Left ventricle myocardium inferior (tissue), 1 donor: ENCODE data around the gene RNF13. TPM values are rescaled to one million over a fixed set of nuclear protein-coding genes. Genes with fewer than 3 reads are reported as not detected.

Experiments used
- DNase-seq: peaks from one replicate; pipeline ENCODE4 v3.0.0-alpha.2; 2020
- H3K27ac ChIP-seq: fragments of 200-600 bp; replicated peaks from 2 replicates; pipeline ENCODE4 v1.8.0; 2021
- H3K27me3 ChIP-seq: fragments of 200-600 bp; 2 replicates; pipeline ENCODE4 v1.8.0; 2021; ENCODE audit warnings: low read depth
- H3K36me3 ChIP-seq: fragments of 200-600 bp; 2 replicates; pipeline ENCODE4 v1.8.0; 2021
- H3K4me1 ChIP-seq: fragments of 200-600 bp; 2 replicates; pipeline ENCODE4 v1.8.0; 2021
- H3K4me3 ChIP-seq: fragments of 200-600 bp; 2 replicates; pipeline ENCODE4 v1.8.0; 2021; ENCODE audit warnings: mild to moderate bottlenecking, moderate library complexity
- H3K9me3 ChIP-seq: fragments of 200-600 bp; replicated peaks from 2 replicates; pipeline ENCODE4 v1.8.0; 2021
- intact Hi-C: fragments of 100-400 bp; cut with micrococcal nuclease; formaldehyde crosslinking; loops from one replicate; pipeline ENCODE4 v1.11.0; 2022
- long read RNA-seq: library from polyadenylated mRNA; unstranded; transcript quantifications from one replicate; pipeline ENCODE4 v2.0.0, GENCODE V29; 2021
- total RNA-seq: library from RNA; stranded (reverse); fragmentation: NEBNext Ultra II Directional; extraction: Animal tissue kit (Norgen Biotek cat#: 25700); gene quantifications from one replicate; pipeline ENCODE4 v1.2.1, GENCODE V29; 2021
- TF ChIP-seq, protein P1 (sequence below): fragments of 200-600 bp; IDR thresholded peaks from 2 replicates; pipeline ENCODE4 v1.8.0; 2021; ENCODE audit warnings: antibody characterized with exemption, mild to moderate bottlenecking, borderline replicate concordance
- donor health status: DM: no; HTN: yes; CAD: no; lungs with severe emphysema.

RNF13 gene, protein sequence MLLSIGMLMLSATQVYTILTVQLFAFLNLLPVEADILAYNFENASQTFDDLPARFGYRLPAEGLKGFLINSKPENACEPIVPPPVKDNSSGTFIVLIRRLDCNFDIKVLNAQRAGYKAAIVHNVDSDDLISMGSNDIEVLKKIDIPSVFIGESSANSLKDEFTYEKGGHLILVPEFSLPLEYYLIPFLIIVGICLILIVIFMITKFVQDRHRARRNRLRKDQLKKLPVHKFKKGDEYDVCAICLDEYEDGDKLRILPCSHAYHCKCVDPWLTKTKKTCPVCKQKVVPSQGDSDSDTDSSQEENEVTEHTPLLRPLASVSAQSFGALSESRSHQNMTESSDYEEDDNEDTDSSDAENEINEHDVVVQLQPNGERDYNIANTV
- total RNA-seq: 47.7 TPM
- long read RNA-seq, transcript RNF13-203 (10 exons, 2,843 nt): major isoform, 77 of 108 reads
- long read RNA-seq, transcript RNF13-212 (10 exons, 1,027 nt): minor isoform, 7 of 108 reads
- long read RNA-seq, partial matches to known transcripts: 1 of 108 reads
- long read RNA-seq, other reads (novel, unspliced or antisense): 20 of 108 reads

DNA sequence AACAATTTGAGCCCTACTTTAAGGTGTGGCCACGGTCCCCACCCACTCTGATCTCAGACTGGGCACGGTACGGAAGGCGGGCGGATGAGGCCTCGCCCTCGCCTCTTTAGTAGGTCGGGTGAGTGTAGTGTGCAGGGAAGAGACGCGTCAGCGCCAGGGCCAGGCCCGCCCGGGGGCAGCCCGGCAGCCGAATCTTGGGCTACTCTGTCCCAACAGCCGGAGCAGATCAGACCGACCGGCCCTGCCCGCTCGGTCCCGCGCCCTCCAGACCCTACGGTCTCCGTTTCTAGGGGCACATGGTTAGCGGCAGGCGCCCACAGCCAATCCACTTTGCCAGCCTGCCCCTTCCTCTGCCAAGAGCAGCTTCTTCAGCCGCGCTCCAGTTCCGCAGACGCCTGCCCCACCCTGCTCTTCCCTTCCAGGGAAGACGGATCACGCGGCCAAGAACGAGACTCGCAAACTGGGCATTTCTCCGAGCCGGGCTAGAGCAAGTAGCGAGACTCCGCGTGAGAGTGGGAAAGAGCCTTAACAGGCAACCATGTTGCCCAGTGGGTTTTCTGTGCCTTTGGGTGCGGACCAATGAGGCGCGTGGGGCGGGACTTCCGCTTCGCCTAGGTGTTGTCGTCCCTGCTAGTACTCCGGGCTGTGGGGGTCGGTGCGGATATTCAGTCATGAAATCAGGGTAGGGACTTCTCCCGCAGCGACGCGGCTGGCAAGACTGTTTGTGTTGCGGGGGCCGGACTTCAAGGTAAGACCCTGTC lies at the start of gene RNF13:
Gene RNF13, plus strand, starts transcription at position 610 of the 761 bp plus-strand sequence. CDS start 32,812 bp downstream, outside the sequence.
- intact Hi-C loops: no loop called here
- peak; percentile 99 for DNase-seq
- Histone ChIP-seq H3K4me1 (peaks cover 65% of the 10 kb centered on the region), H3K27me3 (no peaks in the 10 kb centered on the region), H3K4me3 (peak within 1 kb of the TSS; percentile 88), H3K27ac (peak within 1 kb of the TSS; percentile 100), H3K36me3 (no peaks in the 10 kb centered on the region), H3K9me3 (no peaks in the 10 kb centered on the region)
- TF ChIP-seq, protein P1, sequence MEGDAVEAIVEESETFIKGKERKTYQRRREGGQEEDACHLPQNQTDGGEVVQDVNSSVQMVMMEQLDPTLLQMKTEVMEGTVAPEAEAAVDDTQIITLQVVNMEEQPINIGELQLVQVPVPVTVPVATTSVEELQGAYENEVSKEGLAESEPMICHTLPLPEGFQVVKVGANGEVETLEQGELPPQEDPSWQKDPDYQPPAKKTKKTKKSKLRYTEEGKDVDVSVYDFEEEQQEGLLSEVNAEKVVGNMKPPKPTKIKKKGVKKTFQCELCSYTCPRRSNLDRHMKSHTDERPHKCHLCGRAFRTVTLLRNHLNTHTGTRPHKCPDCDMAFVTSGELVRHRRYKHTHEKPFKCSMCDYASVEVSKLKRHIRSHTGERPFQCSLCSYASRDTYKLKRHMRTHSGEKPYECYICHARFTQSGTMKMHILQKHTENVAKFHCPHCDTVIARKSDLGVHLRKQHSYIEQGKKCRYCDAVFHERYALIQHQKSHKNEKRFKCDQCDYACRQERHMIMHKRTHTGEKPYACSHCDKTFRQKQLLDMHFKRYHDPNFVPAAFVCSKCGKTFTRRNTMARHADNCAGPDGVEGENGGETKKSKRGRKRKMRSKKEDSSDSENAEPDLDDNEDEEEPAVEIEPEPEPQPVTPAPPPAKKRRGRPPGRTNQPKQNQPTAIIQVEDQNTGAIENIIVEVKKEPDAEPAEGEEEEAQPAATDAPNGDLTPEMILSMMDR: no peak

DNA sequence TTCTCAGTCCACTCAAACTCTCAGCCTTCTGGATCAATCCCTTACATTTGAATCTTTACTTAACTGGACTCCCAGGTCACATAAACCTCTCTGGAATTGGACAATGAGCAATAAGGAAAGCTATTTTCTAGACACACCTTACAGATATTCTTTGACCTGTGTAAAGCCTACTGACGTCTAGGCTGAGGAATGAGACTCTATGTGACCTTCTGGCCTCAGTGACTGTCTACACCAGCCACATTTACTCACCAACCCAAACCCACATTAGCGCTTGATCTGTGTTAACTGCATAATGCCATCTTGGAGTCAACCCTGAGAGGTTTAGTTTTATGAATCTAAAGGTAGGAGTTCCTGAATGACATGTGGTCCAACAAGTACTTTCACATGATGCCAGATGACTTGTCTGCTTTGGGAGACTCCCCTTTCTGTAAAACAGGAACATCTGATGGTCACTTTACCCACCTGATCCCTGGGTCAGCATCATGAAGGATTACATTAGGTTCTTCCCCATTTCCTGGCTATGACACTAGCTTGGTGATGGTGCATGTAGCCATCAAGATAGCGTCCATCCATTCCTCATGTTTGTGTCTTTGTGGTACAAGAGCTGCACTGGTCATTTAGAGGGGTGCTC lies 49.3 kb upstream of the RNF13 start:
- Histone ChIP-seq H3K4me3 (no peak overlapping the region), H3K27ac (no peak overlapping the region), H3K27me3 (peaks cover 43% of the 10 kb centered on the region), H3K9me3 (no peaks in the 10 kb centered on the region), H3K4me1 (no peaks in the 10 kb centered on the region), H3K36me3 (no peaks in the 10 kb centered on the region)
- no peak for DNase-seq
- intact Hi-C loops: no loop called here
- TF ChIP-seq, protein P1: no peak

DNA sequence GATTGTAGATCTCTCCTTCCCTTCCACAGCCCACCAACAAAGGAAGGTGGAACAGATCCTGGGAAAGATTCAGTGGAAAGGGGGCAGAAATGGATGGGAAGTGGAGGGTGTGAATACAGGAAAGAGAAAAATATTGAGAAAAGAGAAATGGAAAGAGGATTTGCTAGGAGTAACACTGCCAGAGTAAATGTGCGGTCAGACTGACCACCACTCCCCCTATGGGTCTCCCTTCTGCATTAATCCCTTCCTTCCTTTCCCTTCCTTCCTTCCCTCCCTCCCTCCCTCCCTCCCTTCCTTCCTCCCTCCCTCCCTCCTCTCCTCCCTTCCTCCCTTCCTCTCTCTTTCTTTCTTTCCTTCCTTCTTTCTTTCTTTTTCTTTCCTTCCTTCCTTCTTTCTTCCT lies 48.7 kb upstream of the RNF13 start:
- H3K4me1 ChIP-seq: no peaks in the 10 kb centered on the region
- H3K4me3 ChIP-seq: no peak overlapping the region
- intact Hi-C loops: no loop called here
- H3K27ac ChIP-seq: no peak overlapping the region
- TF ChIP-seq, protein P1: no peak
- no peak for DNase-seq
- no peaks in the 10 kb centered on the region for H3K9me3 ChIP-seq
- H3K27me3 ChIP-seq: peaks cover 48% of the 10 kb centered on the region
- no peaks in the 10 kb centered on the region for H3K36me3 ChIP-seq

DNA sequence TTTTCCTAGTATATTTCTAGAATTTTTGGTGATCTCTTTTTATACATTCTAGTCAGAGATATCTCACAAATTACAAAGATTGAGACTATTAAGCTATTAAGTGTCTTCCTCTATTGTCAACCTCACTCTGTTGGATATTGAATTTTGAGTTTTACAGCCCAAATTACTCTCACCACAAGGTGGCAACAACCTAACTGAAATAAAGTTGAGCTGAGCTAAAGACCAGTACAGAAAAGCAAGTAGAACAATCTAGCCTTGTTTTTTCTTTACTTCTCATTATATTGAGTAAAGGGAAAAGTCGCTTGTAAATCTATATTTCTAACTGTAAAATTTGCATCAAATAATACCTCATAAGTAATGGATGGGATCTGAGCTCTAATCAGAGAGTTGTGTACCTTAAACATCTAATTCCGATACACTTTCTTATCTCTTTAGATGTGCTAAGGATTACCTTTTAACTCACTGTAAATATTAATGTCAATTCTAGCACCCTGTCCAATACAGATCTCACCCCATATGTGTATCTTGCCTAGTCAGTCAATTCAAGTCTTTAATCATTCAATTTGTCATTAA lies 47.2 kb upstream of the RNF13 start:
- intact Hi-C loops: no loop called here
- peaks cover 38% of the 10 kb centered on the region for H3K27me3 ChIP-seq
- no peak overlapping the region for H3K27ac ChIP-seq
- DNase-seq: no peak
- H3K36me3 ChIP-seq: no peaks in the 10 kb centered on the region
- TF ChIP-seq, protein P1: peak; percentile 48
- H3K4me1 ChIP-seq: no peaks in the 10 kb centered on the region
- no peaks in the 10 kb centered on the region for H3K9me3 ChIP-seq
- no peak overlapping the region for H3K4me3 ChIP-seq

DNA sequence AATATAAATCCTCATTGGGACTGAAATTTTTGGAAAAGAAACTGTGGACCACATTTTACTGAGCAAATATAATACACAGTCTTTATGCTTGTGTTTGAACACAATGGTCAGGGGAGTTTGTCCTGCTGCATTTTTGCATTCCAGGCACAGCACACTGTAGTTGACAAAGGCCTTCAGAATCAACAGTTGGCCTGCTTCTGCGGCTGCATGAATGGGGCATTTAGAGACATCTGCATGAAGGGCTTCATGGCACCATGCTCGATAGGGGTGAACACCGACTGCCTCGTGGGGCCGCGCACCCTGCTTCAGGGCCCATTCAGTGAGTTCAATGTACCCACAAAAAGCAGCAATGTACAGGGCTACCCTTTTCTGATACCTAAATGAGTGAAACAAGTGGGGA lies 45.3 kb upstream of the RNF13 start:
- intact Hi-C loops: no loop called here
- no peaks in the 10 kb centered on the region for H3K9me3 ChIP-seq
- DNase-seq: no peak
- H3K27me3 ChIP-seq: peaks cover 30% of the 10 kb centered on the region
- no peaks in the 10 kb centered on the region for H3K36me3 ChIP-seq
- H3K4me3 ChIP-seq: no peak overlapping the region
- no peaks in the 10 kb centered on the region for H3K4me1 ChIP-seq
- no peak overlapping the region for H3K27ac ChIP-seq
- TF ChIP-seq, protein P1: no peak
